Peyer's patch (tissue), 4 donors: Measurements from ENCODE around the gene SHC4. TPM values are rescaled to one million over a fixed set of nuclear protein-coding genes. Genes with fewer than 3 reads are reported as not detected.

ENCODE experiments used
- DNase-seq, 3 donors: peaks; one replicate each; pipeline ENCODE4 v3.0.0-alpha.2; 2017 to 2019
- H3K27ac ChIP-seq, 4 donors: fragments of 200-600 bp; sonication (generic); one replicate each; pipeline ENCODE4 v1.5.1; 2016 to 2019
- H3K27me3 ChIP-seq, 2 donors: fragments of 200-600 bp; sonication (generic); one replicate each; pipeline ENCODE4 v1.5.1; 2019
- H3K36me3 ChIP-seq, 3 donors: fragments of 200-600 bp; sonication (generic); one replicate each; pipeline ENCODE4 v1.5.1; 2016 to 2019
- H3K4me1 ChIP-seq, 4 donors: fragments of 200-600 bp; sonication (generic); one replicate each; pipeline ENCODE4 v1.5.1; 2016 to 2019
- H3K4me3 ChIP-seq, 4 donors: fragments of 200-600 bp; sonication (generic); 1 replicate in 3 of 4; 2 replicates in 1 of 4; pipeline ENCODE4 v1.5.1; 2016 to 2019; ENCODE audit warnings: mild to moderate bottlenecking in 1 of 4
- H3K9me3 ChIP-seq, 4 donors: fragments of 200-600 bp; sonication (generic); one replicate each; pipeline ENCODE4 v1.5.1; 2016 to 2019; ENCODE audit warnings: mild to moderate bottlenecking in 1 of 4
- POLR2A ChIP-seq, 2 donors: fragments of 450-650 bp; IDR thresholded peaks; one replicate each; pipeline ENCODE4 v1.5.1; 2017; ENCODE audit warnings: antibody characterized with exemption in 2 of 2, mild to moderate bottlenecking in 2 of 2, moderate library complexity in 2 of 2
- small RNA-seq, 2 donors: library from RNA; depleted of rRNA; stranded (forward); fragments of <200 nt; gene quantifications; one replicate each; pipeline ENCODE3, GENCODE V24; 2016
- total RNA-seq, 4 donors: library from RNA; depleted of rRNA; stranded (reverse); fragments of >200 nt; gene quantifications; one replicate each; pipeline ENCODE4 v1.1.0, GENCODE V29; 2016
- TF ChIP-seq, protein P1 (sequence below), 6 experiments: fragments of 450-650 bp in 4 of 6; fragments of 200-600 bp in 2 of 6; sonication (generic) in 1 of 6; IDR thresholded peaks; one replicate each; pipeline ENCODE4 v1.5.1; 2017 to 2019; ENCODE audit warnings: antibody characterized with exemption in 6 of 6, mild to moderate bottlenecking in 3 of 6, moderate library complexity in 1 of 6

SHC4 gene
- total RNA-seq, 4 donors from 2014 or later: 0.66 TPM; not detected in 3

DNA sequence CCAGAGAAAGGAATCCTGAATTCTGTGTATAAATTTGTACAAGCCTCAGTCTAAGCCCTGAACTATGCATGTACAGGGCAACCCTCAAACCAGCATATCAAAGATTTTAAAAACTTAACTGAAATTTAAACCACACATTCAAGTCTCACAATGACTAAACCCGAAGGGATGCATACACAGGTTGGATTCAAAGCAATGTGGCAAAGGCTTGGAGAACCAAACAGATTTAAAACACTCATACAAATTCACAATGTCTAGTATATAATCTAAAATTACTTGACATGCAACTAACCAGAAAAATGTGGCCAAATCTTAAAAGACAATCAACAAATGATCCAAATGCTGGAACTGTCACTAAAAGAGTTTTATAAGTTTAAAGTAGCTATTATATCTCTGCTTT lies 189.2 kb downstream of the SHC4 start:
- H3K4me3 ChIP-seq: no peak overlapping the region
- no peaks in the 10 kb centered on the region for H3K9me3 ChIP-seq
- no peaks in the 10 kb centered on the region for H3K36me3 ChIP-seq
- no peaks in the 10 kb centered on the region for H3K27me3 ChIP-seq
- no peak for DNase-seq
- no peaks in the 10 kb centered on the region for H3K4me1 ChIP-seq
- H3K27ac ChIP-seq: no peak overlapping the region
- TF ChIP-seq, protein P1, sequence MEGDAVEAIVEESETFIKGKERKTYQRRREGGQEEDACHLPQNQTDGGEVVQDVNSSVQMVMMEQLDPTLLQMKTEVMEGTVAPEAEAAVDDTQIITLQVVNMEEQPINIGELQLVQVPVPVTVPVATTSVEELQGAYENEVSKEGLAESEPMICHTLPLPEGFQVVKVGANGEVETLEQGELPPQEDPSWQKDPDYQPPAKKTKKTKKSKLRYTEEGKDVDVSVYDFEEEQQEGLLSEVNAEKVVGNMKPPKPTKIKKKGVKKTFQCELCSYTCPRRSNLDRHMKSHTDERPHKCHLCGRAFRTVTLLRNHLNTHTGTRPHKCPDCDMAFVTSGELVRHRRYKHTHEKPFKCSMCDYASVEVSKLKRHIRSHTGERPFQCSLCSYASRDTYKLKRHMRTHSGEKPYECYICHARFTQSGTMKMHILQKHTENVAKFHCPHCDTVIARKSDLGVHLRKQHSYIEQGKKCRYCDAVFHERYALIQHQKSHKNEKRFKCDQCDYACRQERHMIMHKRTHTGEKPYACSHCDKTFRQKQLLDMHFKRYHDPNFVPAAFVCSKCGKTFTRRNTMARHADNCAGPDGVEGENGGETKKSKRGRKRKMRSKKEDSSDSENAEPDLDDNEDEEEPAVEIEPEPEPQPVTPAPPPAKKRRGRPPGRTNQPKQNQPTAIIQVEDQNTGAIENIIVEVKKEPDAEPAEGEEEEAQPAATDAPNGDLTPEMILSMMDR (IDR thresholded peaks at IDR 0.05): no peak
- TF ChIP-seq POLR2A (IDR thresholded peaks at IDR 0.05): no peak

Small RNA genes within 50 kb of the gene (small RNA-seq; reads per million reads assigned to genes)
- 0 reads per million in 2 donors for gene RF00019

Other genes starting within 250 kb of the SHC4 start
- gene CEP152, start 152.8 kb downstream of the SHC4 start, total RNA-seq: 10 to 100 TPM; 13.7 to 43.7 (median 16.5) TPM
- 100 to 1,000 TPM in 1 of 4 donors, 10 to 100 TPM in 3; 70.8 to 113 (median 80.6) TPM for gene EID1, start 85.8 kb downstream of the SHC4 start, total RNA-seq
- gene SECISBP2L, start 82.5 kb upstream of the SHC4 start, total RNA-seq: 10 to 100 TPM; 29.7 to 41.0 (median 34.5) TPM
- 10 to 100 TPM; 31.5 to 50.6 (median 39.0) TPM for gene COPS2, start 191.7 kb upstream of the SHC4 start, total RNA-seq
- 10 to 100 TPM; 33.4 to 61.9 (median 44.3) TPM for gene GALK2, start 206.3 kb upstream of the SHC4 start, total RNA-seq